ENCODE data around the gene COL20A1.

Gene COL20A1

GRCh38 chr20:63350597-63351325, 57.8 kb downstream of the COL20A1 start:
- DNase-seq (ENCODE audit: low read depth): no peak

- DNase-seq (ENCODE audit: low read depth): no peak
Measured at GRCh38 chr20:63351326-63351700, 58.3 kb downstream of the COL20A1 start.

DNA sequence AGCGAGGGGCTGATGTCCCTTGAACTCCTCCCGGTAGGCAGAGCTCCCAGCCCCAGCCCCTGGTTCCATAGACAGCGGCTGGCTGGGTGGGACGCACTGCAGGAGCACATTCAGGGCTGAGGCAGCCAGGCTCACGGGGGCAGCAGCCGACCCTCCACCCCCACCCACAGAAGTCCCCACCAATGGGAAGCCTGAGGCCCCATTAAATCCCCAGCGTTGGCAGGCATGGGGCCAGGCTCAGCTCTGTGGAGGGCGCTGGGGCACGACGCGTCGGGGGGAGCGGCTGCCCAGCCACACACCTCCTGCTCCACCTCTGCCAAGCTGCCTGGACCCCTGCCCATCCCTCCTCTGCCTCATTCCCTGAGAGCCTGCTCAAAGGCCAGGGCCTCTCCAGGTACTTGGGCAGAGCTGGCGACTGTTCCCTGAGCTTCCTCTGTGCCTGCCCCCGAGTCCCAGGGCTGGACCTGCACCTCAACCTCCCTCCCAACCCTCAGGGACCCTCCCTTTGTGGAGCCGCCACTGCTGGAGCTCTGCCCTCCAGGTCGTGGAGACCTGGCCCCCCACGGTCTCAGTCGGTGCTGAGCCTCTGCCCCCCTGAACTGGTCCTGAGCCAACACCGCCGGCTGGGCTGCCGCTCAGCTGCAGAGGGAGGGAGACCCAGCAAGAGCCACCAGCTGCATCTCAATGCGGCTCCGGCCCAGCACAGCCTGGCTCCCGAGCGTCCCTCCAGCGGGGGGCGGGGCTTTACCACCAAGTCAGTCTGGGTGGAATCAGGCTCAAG, 59.0 kb downstream of the COL20A1 start:
- DNase-seq (ENCODE audit: low read depth): no peak

GRCh38 chr20:63352811-63353221, 59.8 kb downstream of the COL20A1 start:
- no peak for DNase-seq (ENCODE audit: low read depth)

- no peak for DNase-seq (ENCODE audit: low read depth)
Measured at GRCh38 chr20:63354636-63355350, 61.8 kb downstream of the COL20A1 start.

DNA sequence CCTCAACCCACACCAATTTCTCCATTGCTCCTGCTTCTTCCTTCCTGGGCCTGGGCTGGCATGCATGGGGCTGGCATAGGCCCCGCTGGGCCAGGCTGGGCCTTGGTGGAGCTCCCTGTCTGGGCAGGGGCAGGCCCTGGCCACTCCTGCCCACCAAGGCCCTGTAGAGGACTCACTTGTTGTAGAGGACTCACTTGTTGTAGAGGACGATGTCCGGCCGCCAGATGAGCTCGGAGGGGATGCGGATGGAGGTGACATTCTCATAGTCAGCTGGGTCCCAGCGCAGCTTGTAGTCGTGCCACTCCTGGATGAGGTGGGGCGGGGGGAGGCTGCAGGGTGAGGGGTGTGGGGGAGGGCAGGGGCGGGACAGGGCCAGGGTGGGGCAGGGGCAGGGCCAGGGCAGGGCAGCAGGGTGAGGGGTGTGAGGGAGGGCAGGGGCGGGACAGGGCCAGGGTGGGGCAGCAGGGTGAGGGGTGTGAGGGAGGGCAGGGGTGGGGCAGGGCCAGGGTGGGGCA, 62.9 kb downstream of the COL20A1 start:
- DNase-seq (ENCODE audit: low read depth): no peak

GRCh38 chr20:63356511-63356910, 63.5 kb downstream of the COL20A1 start:
- DNase-seq (ENCODE audit: low read depth): no peak

GRCh38 chr20:63356931-63357879, 64.2 kb downstream of the COL20A1 start:
- DNase-seq (ENCODE audit: low read depth): no peak

DNA sequence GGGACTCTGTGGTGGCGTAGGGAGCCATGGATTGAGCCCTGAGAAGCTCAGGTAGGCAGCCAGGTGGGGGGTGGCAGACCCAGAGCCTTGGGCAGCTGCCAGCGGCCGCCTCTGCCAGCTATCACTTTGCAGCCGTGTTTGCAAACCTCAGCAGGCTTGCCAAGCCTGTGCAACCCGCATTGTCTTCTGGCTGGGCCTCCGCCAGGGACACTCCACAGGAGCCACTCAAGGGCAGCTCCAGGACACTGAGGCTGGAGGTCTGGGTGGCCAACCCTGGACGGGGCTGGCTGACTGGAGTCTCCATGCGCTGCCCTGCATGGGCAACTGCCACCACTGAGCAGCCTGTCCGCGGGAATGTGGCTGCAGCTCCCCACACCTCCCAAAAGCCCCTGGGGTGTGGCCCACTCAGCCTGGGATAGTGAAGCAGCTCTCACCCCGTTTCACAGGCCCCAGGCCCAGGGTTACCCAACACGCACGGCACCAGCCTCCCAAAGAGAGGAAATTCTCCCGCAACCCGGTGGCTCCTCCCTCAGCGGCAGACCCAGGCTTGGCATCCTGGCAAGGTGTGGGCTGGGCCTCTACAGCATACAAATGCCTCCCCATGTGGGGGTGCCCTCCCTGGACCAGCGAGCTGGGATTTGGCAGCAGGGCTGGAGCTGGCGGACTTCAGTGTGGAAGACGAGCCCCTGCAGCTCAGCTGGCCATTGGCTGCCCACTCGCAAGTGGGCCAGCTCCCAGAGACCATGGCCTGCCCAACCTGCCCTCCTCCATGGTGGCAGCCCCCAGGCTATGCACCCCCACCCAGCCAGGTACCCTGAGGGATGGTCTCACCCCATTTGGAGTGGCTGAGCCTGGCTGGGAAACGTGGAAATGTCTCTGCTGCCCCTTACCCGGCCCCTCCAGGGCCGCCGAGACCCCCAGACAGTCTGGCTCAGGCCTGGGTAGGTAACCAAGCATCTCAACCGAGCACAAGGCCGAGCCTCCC, 65.2 kb downstream of the COL20A1 start:
- no peak for DNase-seq (ENCODE audit: low read depth)

DNA sequence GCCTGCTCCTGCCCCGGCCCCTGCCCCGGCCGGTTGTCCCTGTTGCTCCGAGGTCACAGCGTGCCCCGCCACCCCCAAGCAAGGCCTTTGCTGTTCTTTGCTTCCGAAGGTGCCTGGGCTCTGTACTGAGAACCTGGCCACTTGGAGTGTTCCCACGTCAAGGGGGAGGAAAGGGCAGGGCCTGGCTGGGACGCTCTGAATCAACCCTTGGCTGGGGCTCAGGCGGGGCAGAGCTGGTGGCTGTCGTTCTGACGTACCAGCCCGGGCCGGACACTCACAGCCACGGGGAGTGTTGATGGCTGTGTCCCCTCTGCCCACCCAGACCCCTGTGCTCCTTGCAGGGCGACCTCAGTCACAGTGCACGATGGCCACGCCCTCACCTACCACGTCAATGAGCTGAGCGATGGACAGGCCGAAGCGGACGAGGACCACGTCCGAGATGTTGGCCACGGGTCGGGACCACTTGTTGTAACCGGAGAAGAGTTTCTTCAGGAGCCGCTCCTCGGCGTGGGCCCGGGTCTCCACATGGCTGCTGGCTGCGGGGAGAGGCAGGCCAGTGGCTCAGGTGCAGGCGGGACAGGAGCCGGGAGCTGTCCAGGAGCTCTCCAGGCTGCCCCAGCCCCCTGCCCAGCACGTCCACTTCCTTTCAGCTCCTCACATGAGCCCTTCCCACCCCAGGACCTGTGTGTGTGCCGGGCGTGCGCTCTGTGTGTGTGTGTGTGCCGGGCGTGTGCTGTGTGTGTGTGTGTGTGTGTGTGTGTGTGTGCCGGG, 66.4 kb downstream of the COL20A1 start:
- DNase-seq (ENCODE audit: low read depth): no peak

GRCh38 chr20:63359937-63360849, 67.2 kb downstream of the COL20A1 start:
- no peak for DNase-seq (ENCODE audit: low read depth)

- DNase-seq (ENCODE audit: low read depth): no peak
Measured at GRCh38 chr20:63360850-63361518, 68.0 kb downstream of the COL20A1 start, which contains the start of gene CHRNA4. Gene CHRNA4, minus strand, starts transcription at chr20:63361349. Its CDS starts 184 bp downstream, at chr20:63361165.

GRCh38 chr20:63361519-63362435, 68.8 kb downstream of the COL20A1 start:
- DNase-seq (ENCODE audit: low read depth): no peak

- DNase-seq (ENCODE audit: low read depth): no peak
Measured at GRCh38 chr20:63362436-63363009, 69.5 kb downstream of the COL20A1 start.

DNA sequence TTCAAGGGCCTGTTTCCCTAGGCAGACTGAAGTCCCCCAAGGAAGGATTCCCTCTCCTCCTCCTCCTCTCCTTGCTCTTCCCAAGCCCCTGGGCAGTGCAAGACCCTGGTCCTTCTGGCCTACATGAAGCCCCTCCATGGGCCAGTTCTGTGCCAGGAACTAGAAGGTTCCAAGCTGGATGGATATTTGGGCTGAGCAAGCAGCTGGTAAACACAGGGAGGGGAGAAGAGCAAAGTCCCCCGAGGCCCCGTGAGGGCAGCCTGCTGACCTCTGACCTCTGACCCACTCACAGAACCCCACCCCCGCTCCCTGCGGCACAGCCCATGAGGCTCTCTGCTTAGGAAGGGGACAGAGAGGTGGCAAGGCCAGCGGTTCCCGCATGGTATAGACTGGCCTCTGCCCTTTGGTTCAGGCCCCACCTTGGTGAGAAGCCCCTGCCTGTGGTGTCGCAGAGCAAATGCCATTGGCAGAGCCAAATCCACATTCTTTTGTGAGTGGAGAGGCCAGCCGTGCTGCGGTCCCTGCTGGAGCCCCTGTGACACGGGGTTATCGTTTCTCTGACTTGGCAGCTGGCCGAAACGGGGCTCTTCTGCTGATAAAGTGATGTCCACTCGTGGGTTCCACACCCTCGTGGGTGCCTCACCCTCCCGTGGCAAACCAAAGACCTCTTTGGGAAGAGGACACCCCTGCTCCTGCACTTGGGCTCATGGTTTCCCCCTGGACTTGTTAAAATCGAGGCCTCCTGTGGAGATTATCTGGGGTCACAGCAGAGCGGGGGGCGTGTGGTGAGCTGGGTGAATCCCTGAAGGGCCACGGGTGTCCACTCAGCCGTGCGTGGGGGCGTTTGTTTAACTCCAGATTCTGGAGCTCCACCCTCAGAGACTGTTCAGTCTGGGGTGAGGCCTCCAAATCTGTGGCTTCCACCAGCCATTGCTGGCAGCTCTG, 70.3 kb downstream of the COL20A1 start:
- no peak for DNase-seq (ENCODE audit: low read depth)
